ENCODE measurements around the gene ZFP69B.

- TF ChIP-seq SUZ12 (IDR thresholded peaks at IDR 0.05) (no peak), FOXA1 (IDR thresholded peaks at IDR 0.05) (no peak), SP1 (IDR thresholded peaks at IDR 0.05) (no peak), FOXK2 (IDR thresholded peaks at IDR 0.05) (no peak), FOXM1 (IDR thresholded peaks at IDR 0.05; ENCODE audit: borderline replicate concordance) (no peak)
Observed at GRCh38 chr1:40450495-40451237, 390 bp downstream of the ZFP69B start.

Data from HEK293T (cell line).